OCI-LY1 (cell line): ENCODE data around the gene BMPR1A.

Experiments used
- CTCF ChIP-seq: fragments of 200-600 bp; sonication (generic), shearing (Covaris generic); IDR thresholded peaks from 2 replicates; pipeline ENCODE4 v1.5.1; 2017; ENCODE audit warnings: mild to moderate bottlenecking, antibody characterized with exemption, low read length, moderate library complexity, mixed read lengths
- EZH2 ChIP-seq: fragments of 200-600 bp; sonication (generic), shearing (Covaris generic); IDR thresholded peaks from 2 replicates; pipeline ENCODE4 v1.8.0; 2017; ENCODE audit warnings: borderline replicate concordance, mixed run types, mild to moderate bottlenecking, antibody characterized with exemption, low read length, moderate library complexity, mixed read lengths

GRCh38 chr10:86960003-86960862 lies 203.8 kb downstream of the BMPR1A start:
- TF ChIP-seq CTCF (peak; percentile 89), EZH2 (no peak)
